Islet of Langerhans (tissue), 1 donor: ENCODE data around the gene PDZK1IP1.
"Not testable (repeated sequence)": the region's sequence is repeated elsewhere in the genome, so short reads cannot be mapped to it uniquely, and the experiment has no call there.

Experiments
- FAIRE-seq: peaks from one replicate; lab custom pipeline; 2011; peaks lifted over from hg19 to GRCh38; lab: Jason Lieb, UNC

PDZK1IP1 gene

DNA sequence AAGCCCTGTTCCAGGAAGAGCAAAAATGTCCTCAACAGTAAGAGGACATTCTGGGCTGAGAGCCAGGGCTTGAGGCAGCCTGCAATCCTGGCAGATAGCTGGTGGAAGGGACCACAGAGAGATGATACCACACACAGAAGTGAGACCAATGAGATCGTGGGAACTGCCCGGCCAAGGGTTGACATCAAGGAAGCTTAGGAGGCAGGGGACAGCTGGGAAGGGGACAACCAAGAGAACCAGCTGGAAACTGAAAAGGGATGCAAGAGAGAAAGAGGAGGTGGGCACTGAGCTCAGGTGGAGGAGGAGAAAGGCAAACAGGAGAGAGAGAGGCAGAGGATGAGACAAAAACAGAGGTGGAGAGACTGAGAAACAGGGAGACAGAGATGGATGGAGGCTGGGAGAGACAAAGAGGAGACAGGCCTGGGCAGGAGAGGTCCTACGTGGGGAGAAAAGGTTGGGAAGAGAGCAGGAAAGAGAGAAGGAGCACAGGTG lies 9.2 kb downstream of the PDZK1IP1 start:
- no peak for FAIRE-seq

GRCh38 chr1:47179988-47180563 lies 9.8 kb downstream of the PDZK1IP1 start:
- no peak for FAIRE-seq

DNA sequence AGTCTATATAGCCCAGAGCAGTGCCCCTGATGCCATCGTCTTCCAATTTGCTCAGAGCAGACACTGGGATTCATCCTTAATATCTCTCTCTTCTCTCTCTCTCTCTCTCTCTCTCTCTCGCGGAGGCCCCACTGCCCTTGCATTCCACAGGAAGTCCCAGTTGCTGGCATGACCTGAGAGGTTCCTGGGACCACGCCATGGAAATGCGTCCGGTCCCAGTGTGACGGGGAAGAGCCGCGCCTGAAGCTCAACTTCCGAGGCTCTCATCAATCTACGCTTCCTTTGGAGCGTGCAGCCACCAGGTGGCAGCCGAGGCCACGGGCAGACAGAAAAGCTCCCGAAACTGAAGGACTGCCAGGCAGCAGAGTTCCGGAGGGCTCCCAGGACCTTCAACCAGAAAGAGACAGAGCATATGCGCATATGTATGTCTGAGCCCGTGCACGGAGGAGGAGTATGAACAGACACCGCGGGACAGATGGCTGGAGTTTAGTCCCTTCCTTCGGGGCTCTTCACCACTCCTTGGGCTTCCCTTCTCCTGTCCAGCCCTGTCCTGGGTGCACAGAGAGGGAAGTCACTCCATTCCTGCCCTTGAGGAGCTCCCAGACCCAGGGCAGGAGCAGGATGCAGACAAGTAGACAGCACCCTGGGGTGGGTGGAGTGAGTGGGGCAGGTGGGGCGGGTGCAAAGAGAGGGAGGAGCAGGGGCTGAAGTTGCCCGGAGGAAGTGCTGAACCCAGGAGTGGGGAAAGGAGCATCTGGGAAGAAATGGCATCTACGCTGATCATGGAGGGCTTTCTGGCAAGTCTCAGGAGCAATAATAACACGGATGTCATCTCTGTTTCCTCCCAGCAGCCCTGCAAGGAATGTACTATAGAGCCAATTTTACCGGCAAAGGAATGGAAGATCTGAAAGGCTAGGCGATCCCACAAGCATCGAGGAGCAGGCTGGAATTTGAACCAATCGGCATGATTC lies 10.5 kb downstream of the PDZK1IP1 start:
- FAIRE-seq = no peak

DNA sequence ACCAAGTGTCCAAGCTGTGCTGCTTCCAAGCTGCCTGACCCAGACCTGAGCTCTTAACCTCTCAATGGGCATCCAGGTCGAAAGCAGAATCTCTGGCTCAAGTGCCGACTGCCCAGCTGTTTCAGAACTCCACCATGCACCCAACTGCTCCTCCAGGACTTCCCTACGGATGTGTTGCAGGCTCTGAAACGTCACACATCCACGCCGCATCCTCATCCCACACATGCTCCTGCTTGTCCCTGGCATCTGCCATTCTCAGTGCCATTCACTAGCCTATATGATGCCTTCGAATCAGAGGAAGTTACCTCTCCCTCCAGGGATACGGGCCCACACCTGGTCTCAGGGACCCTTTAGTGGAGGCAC lies 11.2 kb downstream of the PDZK1IP1 start:
- FAIRE-seq = no peak

GRCh38 chr1:47178020-47178419 lies 11.8 kb downstream of the PDZK1IP1 start:
- FAIRE-seq = no peak

DNA sequence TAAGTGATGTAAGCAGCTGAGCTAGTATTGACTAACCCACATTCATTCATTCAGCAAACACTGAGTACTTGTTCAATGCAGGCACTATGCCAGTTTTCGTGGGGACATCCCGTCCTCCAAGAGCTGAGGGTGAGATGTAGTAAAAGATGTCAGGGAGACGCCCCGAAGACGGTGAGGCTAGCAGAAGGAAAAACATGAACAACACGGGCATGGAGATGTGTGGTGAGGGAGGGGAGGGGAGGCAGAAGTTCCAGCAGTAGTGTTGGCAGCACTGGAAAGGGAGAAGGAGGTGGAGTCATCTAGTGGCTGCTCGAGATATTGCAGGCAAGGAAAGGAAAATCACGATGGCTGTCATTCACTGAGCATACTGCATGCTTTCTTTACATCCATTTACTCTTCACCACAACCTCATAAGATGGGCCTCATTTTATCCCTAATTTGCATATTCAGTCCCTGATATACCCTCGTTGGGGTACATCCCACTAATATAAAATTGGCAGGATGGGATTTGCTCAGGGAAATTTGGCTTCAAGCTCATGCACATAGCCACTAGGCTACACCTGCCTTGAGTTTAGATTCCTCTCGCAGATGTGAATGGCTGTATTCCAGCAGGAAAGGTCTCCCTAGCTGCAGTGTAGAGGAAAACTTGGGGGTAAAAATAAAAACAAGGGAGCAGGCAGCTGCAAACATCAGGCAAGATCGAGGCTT lies 14.5 kb downstream of the PDZK1IP1 start:
- FAIRE-seq = no peak

- no peak for FAIRE-seq
These were observed 15.2 kb downstream of the PDZK1IP1 start for GRCh38 chr1:47174656-47175020.

- no peak for FAIRE-seq
These were observed 17.1 kb downstream of the PDZK1IP1 start for GRCh38 chr1:47172782-47173181.

- FAIRE-seq = no peak
These were observed 25.3 kb downstream of the PDZK1IP1 start for GRCh38 chr1:47164552-47164951.

GRCh38 chr1:47161298-47162040 lies 28.4 kb downstream of the PDZK1IP1 start:
- FAIRE-seq = no peak

- FAIRE-seq = no peak
These were observed 29.1 kb downstream of the PDZK1IP1 start for GRCh38 chr1:47160716-47161115.

DNA sequence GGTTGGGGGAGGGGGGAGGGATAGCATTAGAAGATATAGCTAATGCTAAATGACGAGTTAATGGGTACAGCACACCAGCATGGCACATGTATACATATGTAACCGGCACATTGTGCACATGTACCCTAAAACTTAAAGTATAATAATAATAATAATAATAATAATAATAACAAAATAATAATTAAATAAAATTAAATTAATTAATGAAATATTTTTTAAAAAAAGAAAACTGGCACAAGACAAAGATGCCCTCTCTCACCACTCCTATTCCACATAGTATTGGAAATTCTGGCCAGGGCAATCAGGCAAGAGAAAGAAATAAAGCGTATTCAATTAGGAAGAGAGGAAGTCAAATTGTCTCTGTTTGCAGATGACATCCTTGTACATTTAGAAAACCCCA lies 31.9 kb downstream of the PDZK1IP1 start:
- not testable (repeated sequence) for FAIRE-seq

- not testable (repeated sequence) for FAIRE-seq
These were observed 33.4 kb downstream of the PDZK1IP1 start for GRCh38 chr1:47156457-47156856.

GRCh38 chr1:47149162-47149561 lies 40.7 kb downstream of the PDZK1IP1 start:
- FAIRE-seq = not testable (repeated sequence)

DNA sequence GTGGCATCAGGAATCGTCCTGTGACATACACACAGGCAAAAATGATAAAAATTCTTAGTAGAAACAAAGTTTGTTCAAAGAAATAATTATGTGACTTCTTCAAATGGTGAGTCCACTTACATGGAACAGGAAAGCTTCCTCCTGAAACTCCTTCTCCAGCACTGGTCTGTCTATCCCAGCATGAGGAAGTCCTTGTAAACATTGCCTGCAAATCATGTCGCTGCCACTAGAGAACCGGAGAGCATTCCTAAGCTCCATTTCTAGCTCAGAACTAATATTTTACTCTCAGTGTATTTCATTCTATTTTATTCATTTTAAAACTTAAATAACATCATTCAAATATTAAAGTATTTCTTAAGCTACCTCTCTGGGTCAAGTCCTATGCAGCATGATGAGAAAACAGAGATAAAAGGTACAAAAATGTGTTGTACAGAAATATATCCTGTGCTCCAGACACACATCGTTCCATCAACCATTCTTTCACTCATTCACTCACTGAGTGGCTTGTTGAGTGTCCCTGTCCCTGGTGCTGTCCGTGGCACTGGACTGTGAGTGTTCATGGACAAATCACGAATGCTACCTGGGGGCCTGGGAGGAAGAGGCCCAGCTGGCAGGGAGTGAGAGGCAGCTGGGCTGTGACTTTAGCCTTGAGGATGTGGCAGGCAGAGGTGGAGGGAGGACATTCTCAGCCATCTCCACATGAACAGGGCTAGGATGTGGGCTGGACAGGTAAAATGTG lies 42.6 kb downstream of the PDZK1IP1 start:
- no peak for FAIRE-seq

- not testable (repeated sequence) for FAIRE-seq
These were observed 43.3 kb downstream of the PDZK1IP1 start for GRCh38 chr1:47146495-47146894.

DNA sequence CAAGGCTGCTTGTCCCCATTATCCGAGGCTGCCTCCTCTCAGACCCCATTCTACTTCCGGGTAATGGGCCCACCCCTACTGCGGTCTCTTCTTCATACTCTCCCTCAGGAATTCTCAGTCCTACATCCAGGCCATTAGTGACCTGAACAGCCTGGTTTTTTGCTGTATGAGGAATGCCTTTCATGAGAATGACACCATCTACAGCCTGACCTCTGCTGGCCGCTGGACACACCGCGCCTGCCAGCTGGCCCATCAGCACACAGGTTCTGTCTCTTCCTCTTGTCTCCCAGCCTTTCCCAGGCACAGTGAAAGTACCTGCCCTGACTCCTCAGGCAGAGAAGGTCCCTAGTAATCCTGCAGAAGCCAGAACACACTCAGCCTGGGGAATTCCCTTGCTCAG lies 46.2 kb downstream of the PDZK1IP1 start:
- FAIRE-seq = not testable (repeated sequence)

DNA sequence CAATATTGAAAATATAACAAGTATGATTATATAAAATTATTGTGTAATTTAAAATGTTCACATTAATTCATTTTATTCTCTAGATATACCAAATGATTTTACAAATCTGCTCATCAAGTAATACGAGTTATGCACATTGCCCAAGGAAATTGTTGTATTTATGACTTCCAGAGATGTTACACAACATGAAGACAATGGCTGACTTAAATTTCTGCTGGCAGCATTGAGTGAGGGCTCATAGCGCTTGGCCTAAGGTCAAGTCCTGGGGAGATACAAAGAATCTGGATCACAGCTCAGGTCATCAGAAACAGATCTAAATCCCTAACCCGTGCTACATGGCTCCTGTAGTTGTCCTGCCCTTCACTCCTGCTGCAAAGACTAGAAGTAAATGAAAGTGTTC lies 49.5 kb downstream of the PDZK1IP1 start:
- not testable (repeated sequence) for FAIRE-seq

GRCh38 chr1:47137925-47138615 lies 51.8 kb downstream of the PDZK1IP1 start:
- no peak for FAIRE-seq

DNA sequence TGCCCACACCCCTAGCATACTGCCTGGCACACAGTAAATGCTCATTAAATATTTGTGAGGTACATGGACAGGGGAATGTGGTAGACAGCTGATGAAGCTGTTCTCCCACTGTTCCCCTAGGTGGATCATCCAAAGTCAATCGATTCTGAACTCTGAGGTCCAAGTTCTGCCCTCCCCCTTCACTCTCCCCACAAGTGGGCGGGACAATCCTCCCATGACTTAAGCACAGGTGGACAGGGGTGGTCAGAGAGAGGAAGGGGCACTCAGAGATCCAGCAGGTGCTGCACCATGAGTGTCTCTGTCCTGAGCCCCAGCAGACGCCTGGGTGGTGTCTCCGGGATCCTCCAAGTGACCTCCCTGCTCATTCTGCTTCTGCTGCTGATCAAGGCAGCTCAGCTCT lies 52.6 kb downstream of the PDZK1IP1 start, which contains the start of gene CYP4A22:
Gene CYP4A22, plus strand, starts transcription at position 244 of the 400 bp plus-strand sequence. Its CDS starts 45 bp downstream, at position 289.
- FAIRE-seq = no peak
